Stimulated activated CD8-positive, alpha-beta memory T cell treated with anti-CD3 and anti-CD28 coated beads, Interleukin-15, amount 100 ng/mL, for 4 hours (primary cell): ENCODE results near the gene MACO1.
"Not testable (repeated sequence)": the region's sequence is repeated elsewhere in the genome, so short reads cannot be mapped to it uniquely, and the experiment has no call there.

Experiments used
- DNase-seq, 2 donors: peaks; one replicate each; pipeline ENCODE4 v3.0.0-alpha.2; 2020; ENCODE audit warnings: low read depth in 2 of 2

The MACO1 gene, protein sequence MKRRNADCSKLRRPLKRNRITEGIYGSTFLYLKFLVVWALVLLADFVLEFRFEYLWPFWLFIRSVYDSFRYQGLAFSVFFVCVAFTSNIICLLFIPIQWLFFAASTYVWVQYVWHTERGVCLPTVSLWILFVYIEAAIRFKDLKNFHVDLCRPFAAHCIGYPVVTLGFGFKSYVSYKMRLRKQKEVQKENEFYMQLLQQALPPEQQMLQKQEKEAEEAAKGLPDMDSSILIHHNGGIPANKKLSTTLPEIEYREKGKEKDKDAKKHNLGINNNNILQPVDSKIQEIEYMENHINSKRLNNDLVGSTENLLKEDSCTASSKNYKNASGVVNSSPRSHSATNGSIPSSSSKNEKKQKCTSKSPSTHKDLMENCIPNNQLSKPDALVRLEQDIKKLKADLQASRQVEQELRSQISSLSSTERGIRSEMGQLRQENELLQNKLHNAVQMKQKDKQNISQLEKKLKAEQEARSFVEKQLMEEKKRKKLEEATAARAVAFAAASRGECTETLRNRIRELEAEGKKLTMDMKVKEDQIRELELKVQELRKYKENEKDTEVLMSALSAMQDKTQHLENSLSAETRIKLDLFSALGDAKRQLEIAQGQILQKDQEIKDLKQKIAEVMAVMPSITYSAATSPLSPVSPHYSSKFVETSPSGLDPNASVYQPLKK

DNA sequence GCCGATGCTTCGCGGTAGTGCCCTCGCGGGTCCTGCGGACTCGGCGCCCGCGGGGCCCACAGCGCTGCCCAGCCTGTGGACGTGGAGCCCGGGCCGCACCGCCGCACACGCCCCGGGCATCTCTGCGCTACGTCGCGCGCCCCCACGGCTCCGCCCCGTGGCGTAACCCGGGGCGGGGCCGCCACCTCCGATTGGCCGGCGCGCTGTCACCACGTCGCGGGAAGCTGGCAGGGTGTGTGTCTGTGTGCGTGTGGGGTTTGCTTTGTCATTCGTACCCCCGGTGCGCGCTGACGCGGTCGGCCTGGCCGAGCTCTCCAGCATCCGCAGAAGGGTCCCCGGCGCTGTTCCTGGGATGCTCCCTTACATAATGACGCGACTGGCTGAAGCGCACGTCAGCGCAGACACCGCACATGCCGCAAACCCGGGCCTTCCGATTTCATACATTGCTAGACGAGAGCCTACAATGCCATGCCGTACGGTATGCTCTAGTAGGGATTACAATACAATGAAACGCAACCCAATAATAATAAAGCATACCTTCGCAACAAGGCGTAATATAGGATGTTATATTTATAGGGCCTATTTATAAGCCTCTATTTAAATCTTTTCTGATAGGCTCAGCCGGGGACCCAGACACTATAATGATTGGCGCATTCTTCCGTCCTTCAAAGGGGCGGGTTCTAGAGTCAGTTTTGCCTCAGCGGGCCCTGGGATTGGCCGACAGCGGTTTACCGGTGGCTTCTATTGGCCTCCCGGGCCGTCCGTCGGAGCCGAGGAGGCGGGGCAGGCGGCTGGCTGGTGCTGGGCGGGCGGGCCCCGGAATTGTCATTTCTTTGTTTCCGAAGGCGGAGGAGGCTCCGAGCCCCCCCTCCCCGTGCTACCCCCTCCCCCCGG, at the start of gene MACO1:
TSS of gene MACO1 (plus strand) at position 825 of the 894 bp plus-strand sequence. CDS start 202 bp downstream, outside the sequence.
- DNase-seq, result peak; percentile 93 to 94

DNA sequence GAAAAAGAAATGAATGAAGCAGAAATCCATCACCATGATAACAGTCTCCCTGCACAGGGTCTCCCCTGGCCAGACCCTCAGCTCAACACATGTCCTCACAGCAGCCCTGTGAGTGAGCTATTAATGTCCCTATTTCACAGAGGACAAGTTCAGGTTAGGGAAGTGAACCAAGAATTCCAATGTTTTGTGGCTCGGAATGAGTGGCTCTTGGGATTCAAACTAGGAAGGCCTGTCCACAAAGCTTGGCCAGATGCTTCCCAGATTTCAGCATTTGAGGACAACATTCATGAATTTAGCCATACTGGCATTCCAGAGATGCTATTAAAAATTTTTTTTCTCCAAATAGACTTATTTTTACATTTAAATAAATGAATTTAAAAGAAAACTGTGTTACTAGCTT, 48.2 kb upstream of the MACO1 start:
- not testable (repeated sequence) for DNase-seq

DNA sequence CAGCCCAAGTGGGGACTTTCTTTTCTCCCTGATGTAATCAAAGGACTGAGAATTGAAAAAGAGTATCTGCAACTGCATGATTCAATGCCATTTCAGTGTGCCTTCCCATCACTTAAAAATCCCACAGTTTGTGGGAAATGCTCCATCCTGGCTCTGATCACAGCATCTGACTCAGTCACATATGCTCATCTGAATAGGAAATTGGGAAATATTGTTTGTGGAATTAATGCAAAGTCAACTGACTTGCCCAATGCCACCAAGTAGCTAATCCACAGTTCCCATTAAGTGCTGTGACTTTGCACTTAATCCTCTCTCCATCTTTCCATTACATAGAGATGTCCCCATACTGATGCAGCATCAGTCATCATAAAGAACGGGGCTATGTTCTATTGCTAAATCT, 47.6 kb upstream of the MACO1 start:
- not testable (repeated sequence) for DNase-seq

DNA sequence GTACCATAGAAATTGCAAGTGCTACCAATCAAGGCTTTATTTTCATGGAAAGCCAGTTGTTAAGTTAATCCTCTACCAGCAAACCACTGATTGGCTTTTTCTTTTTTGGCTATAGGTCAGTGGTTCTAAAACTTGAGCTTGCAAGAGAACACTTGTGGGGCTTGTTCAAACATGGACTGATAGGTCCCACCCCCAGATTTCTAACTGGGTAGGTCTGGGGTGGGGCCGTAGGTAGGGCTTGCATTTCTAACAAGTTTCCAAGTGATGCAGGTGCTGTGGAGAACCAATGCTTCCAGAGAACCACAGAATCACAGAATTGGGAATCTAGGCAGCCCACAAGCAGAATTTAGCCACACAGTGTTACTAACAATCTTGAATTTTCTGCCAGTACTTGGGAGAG, 46.8 kb upstream of the MACO1 start:
- DNase-seq, result not testable (repeated sequence)

DNA sequence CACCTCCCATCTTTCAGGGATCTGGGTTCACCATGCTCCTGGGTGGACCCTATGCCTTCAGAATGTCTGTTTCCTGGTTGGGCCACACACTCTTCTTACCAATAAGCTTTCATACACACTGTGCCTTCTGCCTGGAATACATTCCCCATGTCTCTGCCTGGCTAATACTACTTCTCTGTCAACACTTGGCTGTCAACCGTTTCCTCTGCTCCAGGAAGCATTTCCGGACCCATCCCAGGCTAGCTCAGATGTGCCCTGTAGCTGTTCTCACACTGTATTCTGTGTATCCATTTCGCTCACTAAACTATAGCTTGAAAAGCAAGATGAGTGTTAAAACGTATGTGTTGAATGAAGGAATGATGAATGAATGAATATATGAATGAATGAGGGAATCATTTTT, 43.6 kb upstream of the MACO1 start:
- DNase-seq, result not testable (repeated sequence)

DNA sequence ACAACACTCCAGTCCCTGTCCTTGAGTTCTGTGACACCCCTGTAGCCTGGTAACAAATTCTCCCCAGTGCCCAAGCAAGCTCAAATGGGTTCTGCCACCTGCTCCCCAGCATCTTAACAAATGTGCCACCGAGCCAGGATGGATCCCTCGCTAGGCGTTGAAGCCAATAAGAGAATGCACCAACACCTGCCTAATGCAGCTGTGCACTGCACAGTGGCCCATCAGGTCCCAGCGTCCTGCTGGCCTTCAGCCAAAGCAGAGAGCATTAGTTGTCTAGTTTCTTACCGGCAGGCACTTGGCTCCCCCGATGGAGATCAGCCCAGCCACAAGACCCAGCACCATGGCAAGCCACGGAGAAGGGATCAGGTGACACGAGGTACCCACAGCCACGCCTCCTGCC, 42.0 kb upstream of the MACO1 start:
- DNase-seq, result not testable (repeated sequence)

DNA sequence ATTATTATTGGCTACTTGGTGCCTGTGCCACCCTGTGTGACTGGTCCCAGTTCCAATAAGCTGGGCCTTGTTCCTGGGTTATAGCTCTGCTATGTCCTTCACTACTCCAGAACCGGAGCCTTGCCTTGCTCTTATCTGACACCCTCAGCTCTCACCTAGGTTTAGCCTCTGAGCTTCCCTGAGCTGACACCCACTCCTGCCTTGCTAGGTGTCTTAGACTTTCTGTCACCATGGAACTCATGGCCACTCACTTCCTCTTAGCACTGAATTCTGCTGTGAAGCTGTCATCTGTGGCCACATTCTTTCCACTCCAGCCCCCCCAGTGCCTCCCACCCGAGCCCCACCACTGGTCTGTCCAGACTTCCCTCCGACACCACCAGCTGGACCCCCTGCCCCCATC, 41.0 kb upstream of the MACO1 start:
- not testable (repeated sequence) for DNase-seq

DNA sequence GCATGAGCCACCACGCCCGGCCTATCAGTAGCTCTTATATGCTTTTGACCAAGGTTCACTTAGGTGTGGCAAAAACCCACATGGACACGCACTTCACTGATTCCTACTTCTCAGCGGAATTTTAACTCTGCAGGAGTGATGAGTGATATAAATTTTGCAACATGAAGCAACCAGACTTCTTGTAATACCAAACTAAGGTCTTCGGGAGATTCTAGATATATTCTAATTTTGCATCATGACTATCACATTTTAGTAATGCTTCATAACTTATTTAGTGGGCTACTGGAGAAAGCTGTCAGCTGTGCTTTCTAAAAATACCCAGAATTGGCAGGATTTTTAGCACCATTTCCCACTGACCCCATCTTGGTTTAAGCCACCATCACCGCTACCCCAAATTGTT, 37.9 kb upstream of the MACO1 start:
- DNase-seq, result no peak

DNA sequence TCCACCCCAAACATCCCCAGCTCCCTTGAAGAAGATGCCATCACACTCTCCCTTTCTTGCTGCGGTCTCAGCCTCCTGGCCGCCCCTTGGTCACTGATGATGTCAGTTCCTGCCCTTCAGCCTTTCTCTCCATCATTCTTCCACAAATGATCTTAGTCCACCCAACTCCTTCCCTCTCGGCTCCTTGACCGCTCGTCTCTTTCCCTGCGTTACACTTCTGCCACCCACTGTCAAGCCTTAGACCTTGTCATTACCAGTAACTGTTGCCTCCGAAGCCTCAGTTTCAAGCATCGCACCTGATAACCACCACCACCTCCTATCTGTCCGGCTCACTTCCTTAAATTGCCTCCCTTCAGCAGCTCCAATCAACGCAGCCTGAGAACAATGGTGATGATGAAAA, 33.1 kb upstream of the MACO1 start:
- not testable (repeated sequence) for DNase-seq

DNA sequence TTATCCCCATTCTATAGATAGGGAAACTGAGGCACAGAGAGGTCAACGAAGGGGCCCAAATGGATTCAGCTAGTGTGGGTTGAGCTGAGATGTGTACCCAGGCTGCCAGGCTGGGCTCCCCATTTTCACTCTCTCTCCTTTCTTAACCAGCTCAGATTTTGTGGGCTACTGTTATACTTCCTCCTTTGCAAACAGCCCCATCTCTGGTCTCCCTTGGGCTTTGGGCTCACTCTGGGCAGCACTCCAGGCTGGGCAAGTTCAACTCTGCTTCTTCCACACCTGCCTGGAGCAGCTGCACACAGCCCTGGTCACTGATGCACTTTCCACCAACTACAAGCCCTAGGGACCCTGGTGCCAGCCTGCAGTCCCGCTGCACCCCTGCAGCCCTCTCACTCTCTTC, 32.6 kb upstream of the MACO1 start:
- not testable (repeated sequence) for DNase-seq

DNA sequence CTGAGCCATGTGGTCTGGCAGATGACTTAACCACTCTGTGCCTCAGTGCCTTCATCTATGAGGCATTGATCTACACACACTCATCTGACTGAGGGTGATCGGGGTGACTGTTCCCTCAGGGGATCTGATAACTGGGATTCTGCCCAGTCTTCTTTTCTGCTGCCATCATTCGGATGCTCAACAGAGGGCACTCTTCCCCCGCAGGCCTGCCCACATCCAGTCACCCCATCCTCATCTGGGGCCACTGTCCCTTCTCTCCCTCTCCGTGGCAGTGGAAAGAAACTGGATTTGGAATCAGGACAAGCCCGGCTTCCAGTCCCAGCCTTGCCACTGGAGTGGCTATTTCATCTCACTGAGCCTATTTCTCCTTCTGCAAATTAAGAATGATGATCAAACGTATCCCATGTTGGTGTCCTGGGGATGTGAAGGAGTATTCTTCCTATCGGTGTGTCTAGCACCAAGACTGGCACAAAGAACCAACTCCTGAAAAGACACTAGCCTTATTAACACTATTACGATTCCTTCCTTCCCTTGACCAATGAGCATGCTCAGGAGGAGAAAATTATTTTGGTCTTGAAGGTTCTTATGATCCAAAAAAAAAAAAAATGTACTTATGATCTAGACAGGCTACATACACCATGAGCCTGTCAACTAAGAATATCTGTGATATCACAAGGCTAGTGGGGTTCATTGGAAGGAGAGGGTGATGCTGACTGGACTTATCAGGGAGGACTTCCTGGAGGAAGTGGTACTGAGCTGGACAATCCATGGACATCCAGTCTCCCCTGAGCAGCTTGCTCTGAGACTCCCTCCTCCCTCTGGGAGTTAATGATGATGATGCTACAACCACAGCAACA, 27.5 kb upstream of the MACO1 start:
- not testable (repeated sequence) for DNase-seq

DNA sequence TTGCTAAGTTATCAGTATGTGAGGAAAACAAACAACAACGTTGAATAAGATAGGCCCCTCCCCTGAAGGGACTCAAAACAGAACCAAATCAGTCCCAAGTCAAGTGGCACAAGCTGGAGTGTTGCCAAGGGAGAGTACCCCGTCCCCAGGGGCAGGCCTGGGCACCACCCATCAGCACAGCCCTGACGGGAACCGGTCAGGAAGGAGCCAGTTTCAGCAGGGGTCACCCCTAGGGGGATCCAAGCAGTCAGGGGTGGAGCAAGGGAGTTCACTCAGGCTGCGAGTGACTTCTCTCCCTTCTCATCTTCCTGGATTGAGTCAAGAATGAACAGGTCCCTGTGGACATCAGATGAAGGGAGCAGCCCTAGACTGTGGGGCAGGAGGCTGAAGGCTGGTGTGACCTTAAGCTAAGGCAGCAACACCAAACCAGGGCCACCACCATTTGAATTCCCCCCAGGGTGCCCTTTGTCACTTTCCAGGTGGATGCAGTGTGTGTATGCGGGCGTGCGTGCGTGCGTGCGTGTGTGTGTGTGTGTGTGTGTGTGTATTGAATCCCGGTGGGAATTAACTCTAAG, 24.9 kb upstream of the MACO1 start:
- not testable (repeated sequence) for DNase-seq

DNA sequence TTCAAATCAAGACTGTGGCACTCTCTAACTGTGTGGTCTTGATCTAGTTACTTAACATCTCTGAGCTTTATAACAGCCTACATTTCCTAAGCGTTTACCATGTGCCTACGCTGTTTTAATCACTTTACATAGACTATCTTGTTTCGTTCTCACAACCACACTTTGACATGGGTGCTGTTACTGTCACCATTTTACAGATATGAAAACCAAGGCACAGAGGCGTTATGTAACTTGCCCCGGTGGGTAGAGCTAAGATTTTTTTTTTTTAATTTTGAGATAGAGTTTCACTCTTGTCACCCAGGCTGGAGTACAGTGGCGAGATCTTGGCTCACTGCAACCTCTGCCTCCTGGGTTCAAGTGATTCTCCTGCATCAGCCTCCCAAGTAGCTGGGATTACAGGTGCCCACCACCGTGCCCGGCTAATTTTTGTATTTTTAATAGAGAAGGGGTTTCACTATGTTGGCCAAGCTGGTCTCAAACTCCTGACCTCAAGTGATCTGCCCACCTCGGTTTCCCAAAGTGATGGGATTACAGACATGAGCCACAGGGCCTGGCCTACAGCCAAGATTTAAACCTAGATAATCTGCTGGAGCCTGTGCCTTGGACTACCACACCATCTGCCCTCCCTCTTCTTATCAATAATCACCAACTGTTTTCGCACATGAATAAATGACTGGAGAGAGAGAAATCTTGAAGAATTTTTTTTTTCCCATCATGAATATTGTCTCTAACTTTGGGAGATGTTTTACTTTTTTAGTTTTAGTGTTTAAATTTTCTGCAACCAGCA, 20.9 kb upstream of the MACO1 start:
- not testable (repeated sequence) for DNase-seq

DNA sequence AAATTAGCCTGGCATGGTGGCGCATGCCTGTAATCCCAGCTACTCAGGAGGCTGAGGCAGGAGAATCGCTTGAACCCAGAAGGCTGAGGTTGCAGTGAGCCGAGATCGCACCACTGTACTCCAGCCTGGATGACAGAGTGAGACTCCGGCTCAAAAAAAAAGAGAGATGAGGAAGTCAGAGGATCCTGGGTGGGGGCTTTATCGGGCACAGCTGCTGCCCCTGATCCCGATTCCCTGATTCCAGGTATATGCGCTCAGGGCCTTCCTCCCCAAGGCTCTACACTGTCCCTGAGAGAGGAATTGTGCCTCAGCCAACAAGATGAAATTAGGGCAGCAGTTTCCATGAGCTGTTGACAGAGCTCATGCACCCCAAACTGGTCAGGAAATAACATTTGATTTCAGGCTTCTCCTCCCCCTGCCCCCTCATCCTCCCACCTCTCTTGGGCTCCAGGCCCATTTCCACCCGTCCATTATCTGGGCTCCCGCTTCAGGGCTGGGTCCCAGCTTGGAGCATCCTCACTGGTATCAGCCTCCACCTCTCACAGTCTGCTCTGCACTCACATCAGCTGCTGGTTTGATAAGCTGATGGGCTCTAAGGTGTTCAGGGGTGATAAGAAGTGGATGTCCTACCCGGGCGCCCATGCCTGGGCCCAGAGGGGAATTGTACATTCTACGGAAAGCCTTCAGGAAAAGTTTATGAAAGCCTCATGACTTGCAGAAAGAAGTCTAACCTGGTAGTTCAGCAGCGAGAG, 17.6 kb upstream of the MACO1 start:
- DNase-seq, result not testable (repeated sequence)

DNA sequence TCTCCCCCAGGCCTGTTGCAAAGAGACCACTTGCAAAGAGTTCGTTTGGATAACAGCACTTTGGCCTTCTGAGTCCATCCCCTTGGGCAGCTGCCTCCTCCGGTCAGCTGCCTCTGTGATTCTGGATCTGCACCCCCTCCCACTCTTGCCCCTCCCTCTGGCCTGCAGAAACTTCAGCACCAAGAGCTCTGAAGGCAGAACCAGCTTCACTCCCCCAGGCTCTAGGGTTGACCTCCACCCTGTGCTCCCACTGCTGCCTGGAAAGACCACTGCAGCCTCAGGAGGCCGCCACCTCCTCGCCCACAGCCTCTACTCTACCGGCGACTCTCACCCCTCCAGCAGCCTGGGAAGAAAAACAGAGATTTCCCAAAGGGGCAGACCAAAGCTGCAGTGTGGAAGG, 16.5 kb upstream of the MACO1 start:
- not testable (repeated sequence) for DNase-seq

DNA sequence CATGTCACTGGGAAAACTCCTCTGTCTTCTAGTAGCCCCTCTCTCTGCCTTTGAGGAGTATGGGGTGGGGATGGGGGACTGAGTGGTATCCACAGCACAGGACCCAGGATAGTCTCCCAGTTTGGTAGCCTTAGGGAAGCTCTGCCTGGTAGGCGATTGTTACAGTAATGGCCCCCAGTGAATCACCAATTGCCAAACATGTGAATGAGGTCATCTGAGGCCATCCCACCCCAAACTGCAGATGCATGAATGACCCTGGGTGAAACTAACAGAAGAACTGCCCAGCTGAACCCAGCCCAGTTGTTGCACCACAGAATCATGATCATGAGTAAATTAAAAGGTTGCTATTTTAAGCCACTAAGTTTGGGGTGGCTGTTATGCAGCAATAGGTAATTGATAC, 16.1 kb upstream of the MACO1 start:
- DNase-seq, result not testable (repeated sequence)

DNA sequence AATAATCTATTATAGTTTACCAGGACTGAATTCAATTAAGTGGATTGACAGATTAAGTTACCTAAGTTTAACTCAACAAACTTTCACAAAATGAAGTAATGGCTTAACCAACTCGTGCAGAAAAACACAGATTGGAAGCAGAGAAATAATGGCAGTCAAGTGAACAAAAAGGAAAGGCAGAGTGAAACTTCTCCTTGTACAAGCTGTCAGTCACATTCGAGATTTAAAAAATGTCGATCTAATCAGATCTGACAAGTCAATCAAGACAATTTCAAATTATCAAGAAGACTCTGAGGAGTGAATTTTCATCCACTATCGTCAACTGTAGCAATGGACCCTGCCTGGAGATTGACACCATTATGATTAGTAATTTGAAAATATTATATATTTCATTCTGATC, 13.4 kb upstream of the MACO1 start:
- DNase-seq, result not testable (repeated sequence)

DNA sequence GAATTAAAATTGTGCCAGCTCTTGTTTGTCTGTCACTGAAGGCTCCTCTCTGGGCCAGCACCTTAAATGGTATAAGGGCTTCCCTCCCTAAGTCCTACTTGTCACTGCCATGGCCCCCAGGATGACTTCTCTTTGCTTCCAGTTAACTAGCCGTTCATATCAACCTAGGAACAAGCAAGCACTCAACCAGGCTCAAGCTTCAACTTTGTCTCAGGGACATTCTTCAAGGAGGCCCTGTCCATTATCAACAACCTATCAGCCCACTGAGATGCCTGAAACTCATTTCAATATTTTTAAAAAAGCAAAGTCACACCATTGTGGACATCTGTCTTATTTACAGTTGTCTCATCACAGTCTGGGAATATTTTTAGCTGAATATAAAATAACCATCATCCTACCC, 11.4 kb upstream of the MACO1 start:
- not testable (repeated sequence) for DNase-seq

DNA sequence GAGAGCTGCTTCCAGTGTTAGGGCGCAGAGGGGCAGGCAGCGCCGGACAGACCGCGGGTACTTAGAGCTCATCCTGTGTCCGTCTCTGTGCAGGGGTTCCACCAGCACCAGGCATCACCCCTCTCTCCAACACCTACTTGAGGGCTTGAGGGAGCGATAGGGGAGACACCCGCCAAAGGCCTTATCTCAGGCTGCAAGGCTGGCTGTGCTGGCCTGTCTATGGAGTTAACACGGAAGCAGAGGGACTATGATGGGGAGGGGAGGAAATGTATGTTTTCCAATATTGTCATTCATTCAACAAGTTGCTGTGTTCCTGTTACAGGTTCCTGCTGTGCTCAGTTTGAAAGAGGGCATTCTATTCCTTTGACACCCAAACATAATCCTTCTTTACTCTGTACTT, 10.0 kb upstream of the MACO1 start, which contains the start of gene RHCE:
TSS of gene RHCE (minus strand) at position 111 of the 400 bp plus-strand sequence. CDS start at position 72, 39 bp downstream.
- not testable (repeated sequence) for DNase-seq
